Measurements from ENCODE around the gene HDAC4. TPM values are rescaled to one million over a fixed set of nuclear protein-coding genes. Genes with fewer than 3 reads are reported as not detected.

Gene HDAC4
- total RNA-seq, 5 donors from 2014 or later (not counting 1 experiment from before 2014, with no cell fraction given): 44.8 to 80.2 (median 60.9) TPM

- 80% methylated on average over 2 of the region's 12 CpGs for WGBS (ENCODE audit: insufficient coverage)
- H3K27me3 Mint-ChIP-seq: peaks cover 2 to 3% of the 10 kb centered on the region in 2 donors
- Histone ChIP-seq H3K27ac (ENCODE audit: low read length) (no peak overlapping the region), H3K9me3 (no peaks in the 10 kb centered on the region), H3K4me3 (ENCODE audit: control insufficient read depth in 1 of 2, extremely low read depth in 1 of 2, low read length in 1 of 2) (no peak overlapping the region), H3K27me3 (replicated peaks in 1 of 2; ENCODE audit: control insufficient read depth in 2 of 2, extremely low read depth in 1 of 2, insufficient read depth in 2 of 2, low read length in 1 of 2) (no peaks in the 10 kb centered on the region), H3K4me1 (ENCODE audit: control insufficient read depth in 1 of 2, extremely low read depth in 1 of 2, insufficient read depth in 2 of 2, low read length in 2 of 2) (no peaks in the 10 kb centered on the region), H3K36me3 (ENCODE audit: control insufficient read depth in 2 of 2, extremely low read depth in 1 of 2, insufficient read depth in 1 of 2, low read length in 1 of 2) (no peaks in the 10 kb centered on the region)
- POLR2A ChIA-PET: no interaction called here
- no peak for ATAC-seq (replicated peaks in 1 of 4)
- H3K27ac Mint-ChIP-seq: no peak overlapping the region
- CTCF ChIA-PET: no interaction called here
- H3K4me1 Mint-ChIP-seq: peaks cover 0 to 5% (median 3%) of the 10 kb centered on the region in 3 donors
- H3K9me3 Mint-ChIP-seq: peaks cover 5 to 7% (median 7%) of the 10 kb centered on the region in 3 donors
- no peak overlapping the region for H3K4me3 Mint-ChIP-seq
- H3K36me3 Mint-ChIP-seq: no peaks in the 10 kb centered on the region
- peak in 1 of 35 experiments; percentile 0 for DNase-seq
Observed at GRCh38 chr2:239429473-239430350, 28.9 kb upstream of the HDAC4 start.

- ChIA-PET CTCF (no interaction called here), POLR2A (no interaction called here)
- H3K27ac ChIP-seq (ENCODE audit: low read length): no peak overlapping the region
- no peak overlapping the region for H3K4me3 ChIP-seq (ENCODE audit: control insufficient read depth in 1 of 2, extremely low read depth in 1 of 2, low read length in 1 of 2)
- Mint-ChIP-seq H3K36me3 (no peaks in the 10 kb centered on the region), H3K4me1 (no peaks in the 10 kb centered on the region), H3K27me3 (peaks cover 2 to 4% of the 10 kb centered on the region in 2 donors), H3K9me3 (no peaks in the 10 kb centered on the region), H3K4me3 (no peak overlapping the region), H3K27ac (no peak overlapping the region)
- peaks cover 0 to 10% of the 10 kb centered on the region in 2 experiments for H3K27me3 ChIP-seq (replicated peaks in 1 of 2; ENCODE audit: control insufficient read depth in 2 of 2, extremely low read depth in 1 of 2, insufficient read depth in 2 of 2, low read length in 1 of 2)
- no peaks in the 10 kb centered on the region for H3K4me1 ChIP-seq (ENCODE audit: control insufficient read depth in 1 of 2, extremely low read depth in 1 of 2, insufficient read depth in 2 of 2, low read length in 2 of 2)
- H3K36me3 ChIP-seq (ENCODE audit: control insufficient read depth in 2 of 2, extremely low read depth in 1 of 2, insufficient read depth in 1 of 2, low read length in 1 of 2): no peaks in the 10 kb centered on the region
- 85% methylated on average over 5 of the region's 10 CpGs for WGBS (ENCODE audit: insufficient coverage)
- DNase-seq: peak in 1 of 35 experiments; percentile 2
- no peaks in the 10 kb centered on the region for H3K9me3 ChIP-seq
- no peak for ATAC-seq (replicated peaks in 1 of 4)
Observed at GRCh38 chr2:239425631-239426030, 24.8 kb upstream of the HDAC4 start.

DNA sequence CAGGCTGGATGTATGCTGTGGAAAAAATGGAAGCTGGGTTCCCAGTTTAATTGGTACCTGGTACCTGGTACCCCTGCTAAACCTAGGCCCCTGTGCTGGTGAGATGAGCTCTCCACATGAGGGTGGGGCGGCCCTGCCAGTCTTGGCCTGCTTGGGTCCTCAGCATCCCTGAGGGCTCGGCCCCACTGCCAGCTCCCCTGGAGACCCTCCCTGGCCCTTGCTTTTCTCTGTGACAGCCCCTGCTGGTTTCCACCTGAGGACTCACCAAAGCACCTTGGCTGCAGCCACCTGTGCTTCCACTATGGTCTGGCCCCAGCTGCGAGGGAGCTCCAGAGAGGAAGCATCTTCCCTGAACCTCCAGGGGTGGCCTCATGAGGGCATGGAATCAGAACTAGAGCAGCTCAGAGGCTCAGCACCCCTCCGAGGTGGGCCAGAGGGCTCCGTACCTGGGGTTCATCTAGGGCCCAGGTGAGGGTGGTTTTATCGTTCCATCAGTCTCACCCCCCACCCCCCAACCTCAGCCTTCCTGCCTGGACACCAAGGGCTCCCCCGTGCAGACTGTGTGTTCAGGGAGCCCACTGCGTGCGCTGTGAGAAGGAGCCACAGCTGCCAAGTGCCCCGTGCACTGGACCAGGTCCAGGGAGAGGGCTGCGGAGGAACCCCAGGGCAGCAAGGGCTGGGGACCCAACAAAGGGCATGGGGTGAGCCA, 23.7 kb upstream of the HDAC4 start:
- Histone ChIP-seq H3K9me3 (no peaks in the 10 kb centered on the region), H3K4me1 (ENCODE audit: control insufficient read depth in 1 of 2, extremely low read depth in 1 of 2, insufficient read depth in 2 of 2, low read length in 2 of 2) (no peaks in the 10 kb centered on the region), H3K27ac (ENCODE audit: low read length) (no peak overlapping the region), H3K36me3 (ENCODE audit: control insufficient read depth in 2 of 2, extremely low read depth in 1 of 2, insufficient read depth in 1 of 2, low read length in 1 of 2) (no peaks in the 10 kb centered on the region), H3K27me3 (replicated peaks in 1 of 2; ENCODE audit: control insufficient read depth in 2 of 2, extremely low read depth in 1 of 2, insufficient read depth in 2 of 2, low read length in 1 of 2) (peaks cover 0 to 14% of the 10 kb centered on the region in 2 experiments), H3K4me3 (ENCODE audit: control insufficient read depth in 1 of 2, extremely low read depth in 1 of 2, low read length in 1 of 2) (no peak overlapping the region)
- H3K27me3 Mint-ChIP-seq: peaks cover 7 to 9% of the 10 kb centered on the region in 2 donors
- ATAC-seq (replicated peaks in 1 of 4) (no peak), DNase-seq (peak in 1 of 35 experiments; percentile 13)
- H3K4me3 Mint-ChIP-seq: no peak overlapping the region
- CTCF ChIA-PET: interaction anchor here in 1 of 2 donors (0.7 kb wide), 1 partner anchor 1299 kb away, joined by 6 read pairs; no protein-coding TSS in a partner anchor
- no peaks in the 10 kb centered on the region for H3K9me3 Mint-ChIP-seq
- 91% methylated on average over 8 of the region's 11 CpGs for WGBS (ENCODE audit: insufficient coverage)
- POLR2A ChIA-PET: interaction anchor here in 1 of 2 donors (0.6 kb wide), 1 partner anchor 10 kb away, joined by 3 read pairs; no protein-coding TSS in a partner anchor
- no peaks in the 10 kb centered on the region for H3K4me1 Mint-ChIP-seq
- H3K27ac Mint-ChIP-seq: no peak overlapping the region
- no peaks in the 10 kb centered on the region for H3K36me3 Mint-ChIP-seq

GRCh38 chr2:239423551-239423950, 22.7 kb upstream of the HDAC4 start:
- H3K27ac ChIP-seq (ENCODE audit: low read length): no peak overlapping the region
- CTCF ChIA-PET: interaction anchor here in 1 of 2 donors (0.7 kb wide), 1 partner anchor 118 kb away, joined by 3 read pairs; no protein-coding TSS in a partner anchor
- no peak overlapping the region for H3K4me3 Mint-ChIP-seq
- H3K4me1 Mint-ChIP-seq: no peaks in the 10 kb centered on the region
- H3K9me3 Mint-ChIP-seq: no peaks in the 10 kb centered on the region
- H3K4me3 ChIP-seq (ENCODE audit: control insufficient read depth in 1 of 2, extremely low read depth in 1 of 2, low read length in 1 of 2): no peak overlapping the region
- H3K4me1 ChIP-seq (ENCODE audit: control insufficient read depth in 1 of 2, extremely low read depth in 1 of 2, insufficient read depth in 2 of 2, low read length in 2 of 2): no peaks in the 10 kb centered on the region
- no peaks in the 10 kb centered on the region for H3K9me3 ChIP-seq
- no peak overlapping the region for H3K27ac Mint-ChIP-seq
- H3K27me3 ChIP-seq (replicated peaks in 1 of 2; ENCODE audit: control insufficient read depth in 2 of 2, extremely low read depth in 1 of 2, insufficient read depth in 2 of 2, low read length in 1 of 2): peaks cover 0 to 14% of the 10 kb centered on the region in 2 experiments
- DNase-seq: no peak
- H3K27me3 Mint-ChIP-seq: peaks cover 9% of the 10 kb centered on the region in 2 donors
- 92% methylated on average over 2 of the region's 4 CpGs for WGBS (ENCODE audit: insufficient coverage)
- POLR2A ChIA-PET: no interaction called here
- no peaks in the 10 kb centered on the region for H3K36me3 Mint-ChIP-seq
- ATAC-seq (replicated peaks in 1 of 4): no peak
- no peaks in the 10 kb centered on the region for H3K36me3 ChIP-seq (ENCODE audit: control insufficient read depth in 2 of 2, extremely low read depth in 1 of 2, insufficient read depth in 1 of 2, low read length in 1 of 2)

DNA sequence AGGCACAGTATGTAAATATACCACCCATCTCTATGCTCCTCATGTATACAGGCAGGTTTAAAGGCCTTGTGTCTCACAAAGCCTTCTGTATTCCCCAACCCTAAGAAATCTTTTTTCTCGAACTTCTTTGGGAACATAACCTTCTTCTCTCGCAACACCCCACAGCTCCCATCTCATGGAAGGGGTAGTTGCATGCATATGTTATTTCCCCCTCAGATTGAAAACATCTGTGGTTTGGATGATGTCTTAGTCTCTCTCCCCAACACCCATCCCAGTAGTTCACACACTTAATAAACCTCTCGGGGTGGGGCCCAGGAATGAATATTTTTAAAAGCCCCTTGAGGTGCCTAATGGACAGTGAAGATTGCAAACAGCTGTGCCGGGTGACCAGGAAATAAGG, 21.0 kb upstream of the HDAC4 start:
- ATAC-seq (replicated peaks in 1 of 4): no peak
- no peak overlapping the region for H3K27ac ChIP-seq (ENCODE audit: low read length)
- no peaks in the 10 kb centered on the region for H3K4me1 ChIP-seq (ENCODE audit: control insufficient read depth in 1 of 2, extremely low read depth in 1 of 2, insufficient read depth in 2 of 2, low read length in 2 of 2)
- no peaks in the 10 kb centered on the region for H3K36me3 ChIP-seq (ENCODE audit: control insufficient read depth in 2 of 2, extremely low read depth in 1 of 2, insufficient read depth in 1 of 2, low read length in 1 of 2)
- no peak overlapping the region for H3K4me3 ChIP-seq (ENCODE audit: control insufficient read depth in 1 of 2, extremely low read depth in 1 of 2, low read length in 1 of 2)
- CTCF ChIA-PET: no interaction called here
- DNase-seq: no peak
- 100% methylated on average over 1 of the region's 4 CpGs for WGBS (ENCODE audit: insufficient coverage)
- Mint-ChIP-seq H3K4me1 (no peaks in the 10 kb centered on the region), H3K4me3 (no peak overlapping the region), H3K27me3 (peaks cover 12 to 17% of the 10 kb centered on the region in 2 donors), H3K9me3 (no peaks in the 10 kb centered on the region), H3K27ac (no peak overlapping the region), H3K36me3 (no peaks in the 10 kb centered on the region)
- POLR2A ChIA-PET: no interaction called here
- H3K9me3 ChIP-seq: no peaks in the 10 kb centered on the region
- H3K27me3 ChIP-seq (replicated peaks in 1 of 2; ENCODE audit: control insufficient read depth in 2 of 2, extremely low read depth in 1 of 2, insufficient read depth in 2 of 2, low read length in 1 of 2): peaks cover 0 to 14% of the 10 kb centered on the region in 2 experiments

DNA sequence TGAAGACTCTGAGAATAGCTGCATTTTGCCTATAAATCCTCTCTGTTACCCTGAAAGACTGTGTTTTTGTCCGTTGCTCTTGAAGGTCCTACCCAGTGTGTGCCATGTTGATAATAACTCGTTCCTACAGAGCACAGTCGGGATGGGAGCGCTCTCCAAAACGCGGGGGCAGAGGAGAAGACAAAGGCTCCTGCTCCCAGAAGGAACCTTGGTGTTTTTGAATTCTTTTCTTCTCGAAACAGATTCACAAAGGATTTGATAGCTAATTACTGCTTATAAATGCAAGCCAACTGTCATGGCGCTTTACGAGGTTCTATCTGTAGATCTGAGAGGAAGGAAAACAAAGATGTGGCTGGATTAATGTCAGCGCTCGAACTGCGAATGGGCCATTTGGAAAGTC, 19.3 kb upstream of the HDAC4 start:
- POLR2A ChIA-PET: no interaction called here
- no peaks in the 10 kb centered on the region for H3K4me1 Mint-ChIP-seq
- Histone ChIP-seq H3K27ac (ENCODE audit: low read length) (no peak overlapping the region), H3K9me3 (no peaks in the 10 kb centered on the region), H3K4me3 (ENCODE audit: control insufficient read depth in 1 of 2, extremely low read depth in 1 of 2, low read length in 1 of 2) (no peak overlapping the region), H3K27me3 (replicated peaks in 1 of 2; ENCODE audit: control insufficient read depth in 2 of 2, extremely low read depth in 1 of 2, insufficient read depth in 2 of 2, low read length in 1 of 2) (peaks cover 0 to 14% of the 10 kb centered on the region in 2 experiments), H3K36me3 (ENCODE audit: control insufficient read depth in 2 of 2, extremely low read depth in 1 of 2, insufficient read depth in 1 of 2, low read length in 1 of 2) (no peaks in the 10 kb centered on the region), H3K4me1 (ENCODE audit: control insufficient read depth in 1 of 2, extremely low read depth in 1 of 2, insufficient read depth in 2 of 2, low read length in 2 of 2) (no peaks in the 10 kb centered on the region)
- no peak overlapping the region for H3K4me3 Mint-ChIP-seq
- WGBS (ENCODE audit: insufficient coverage): 90% methylated on average over 9 of the region's 12 CpGs
- H3K9me3 Mint-ChIP-seq: no peaks in the 10 kb centered on the region
- H3K36me3 Mint-ChIP-seq: no peaks in the 10 kb centered on the region
- H3K27me3 Mint-ChIP-seq: peaks cover 10 to 18% of the 10 kb centered on the region in 2 donors
- H3K27ac Mint-ChIP-seq: no peak overlapping the region
- ATAC-seq (replicated peaks in 1 of 4) (no peak), DNase-seq (no peak)
- CTCF ChIA-PET: no interaction called here

Data from T-cell (primary cell).